Gastrocnemius medialis (tissue), 4 donors: ENCODE data around the gene EMC10.

Source experiments
- CTCF ChIP-seq, 5 experiments: fragments of 450-650 bp in 3 of 5; fragments of 200-600 bp in 2 of 5; sonication (generic) in 2 of 5; IDR thresholded peaks in 4 of 5; conservative IDR thresholded peaks in 1 of 5; 1 replicate in 4 of 5; 2 replicates in 1 of 5; pipeline ENCODE4 v1.5.1; 2016 to 2019; ENCODE audit warnings: antibody characterized with exemption in 5 of 5, mild to moderate bottlenecking in 3 of 5, moderate library complexity in 3 of 5
- POLR2A ChIP-seq, 2 donors: fragments of 450-650 bp; IDR thresholded peaks; one replicate each; pipeline ENCODE4 v1.6.1; 2017; ENCODE audit warnings: antibody characterized with exemption in 2 of 2, mild to moderate bottlenecking in 2 of 2, moderate library complexity in 2 of 2

GRCh38 chr19:50434525-50434924 is 41.8 kb upstream of the EMC10 start:
- TF ChIP-seq CTCF (IDR thresholded peaks at IDR 0.05 in 4 of 5, conservative IDR thresholded peaks at IDR 0.05 in 1 of 5): no peak
- TF ChIP-seq POLR2A (IDR thresholded peaks at IDR 0.05): no peak
